GM12878 (cell line): Measurements from ENCODE around the gene BHLHE41. TPM values are rescaled to one million over a fixed set of nuclear protein-coding genes. Genes with fewer than 3 reads are reported as not detected.

Source experiments
- BHLHE40 ChIP-seq, 2 experiments: fragments of 450-650 bp in 1 of 2; IDR thresholded peaks; 2 replicates each; pipeline ENCODE4 v1.6.1; 2011 to 2017; ENCODE audit warnings: low read depth in 2 of 2, borderline replicate concordance in 1 of 2, improper control_type of control experiment in 1 of 2, low read length in 1 of 2, mild to moderate bottlenecking in 1 of 2
- EED ChIP-seq: sonication (generic); IDR thresholded peaks from 2 replicates; pipeline ENCODE4 v1.6.1; 2016; ENCODE audit warnings: antibody characterized with exemption, low read depth
- EP300 ChIP-seq, 2 experiments: fragments of 150-350 bp in 1 of 2; IDR thresholded peaks; 2 replicates each; pipeline ENCODE4 v1.6.1; 2011 to 2012; ENCODE audit warnings: low read depth in 2 of 2, low read length in 2 of 2, borderline replicate concordance in 1 of 2, improper control_type of control experiment in 1 of 2, inconsistent platforms in 1 of 2; ENCODE audit not compliant: control insufficient read depth in 1 of 2
- FOS ChIP-seq: IDR thresholded peaks from 3 replicates; pipeline ENCODE4 v1.6.1; 2011; ENCODE audit warnings: borderline replicate concordance; ENCODE audit not compliant: insufficient read length; ENCODE audit errors: extremely low read depth
- IRF5 ChIP-seq: fragments of 450-650 bp; IDR thresholded peaks from 2 replicates; pipeline ENCODE4 v1.6.1; 2017; ENCODE audit warnings: borderline replicate concordance
- KAT2A ChIP-seq: conservative IDR thresholded peaks from 2 replicates; pipeline ENCODE4 v1.6.1; 2011; ENCODE audit warnings: low read depth, low read length; ENCODE audit not compliant: control insufficient read depth
- LARP7 ChIP-seq: fragments of 450-650 bp; IDR thresholded peaks from 2 replicates; pipeline ENCODE4 v1.6.1; 2017; ENCODE audit warnings: mild to moderate bottlenecking
- MYB ChIP-seq: fragments of 150-350 bp; IDR thresholded peaks from 2 replicates; pipeline ENCODE4 v1.6.1; 2014; ENCODE audit warnings: mild to moderate bottlenecking, low read depth, low read length, borderline replicate concordance
- RAD51 ChIP-seq: fragments of 450-650 bp; IDR thresholded peaks from 2 replicates; pipeline ENCODE4 v1.6.1; 2016; ENCODE audit warnings: moderate library complexity, mild to moderate bottlenecking, inconsistent platforms
- RBBP5 ChIP-seq: fragments of 200-600 bp; sonication (generic); conservative IDR thresholded peaks from 2 replicates; pipeline ENCODE4 v1.6.1; 2016
- RFX5 ChIP-seq: IDR thresholded peaks from 2 replicates; pipeline ENCODE4 v1.6.1; 2011; ENCODE audit warnings: low read depth, low read length, improper control_type of control experiment
- SP1 ChIP-seq: IDR thresholded peaks from one replicate; pipeline ENCODE4 v1.6.1; 2011; ENCODE audit warnings: low read depth, low read length
- SREBF1 ChIP-seq: IDR thresholded peaks from 2 replicates; pipeline ENCODE4 v1.6.1; 2012; ENCODE audit warnings: mild to moderate bottlenecking, low read length
- TARDBP ChIP-seq: IDR thresholded peaks from 2 replicates; pipeline ENCODE4 v1.6.1; 2016; ENCODE audit warnings: borderline replicate concordance
- TCF3 ChIP-seq: IDR thresholded peaks from 2 replicates; pipeline ENCODE4 v1.6.1; 2012; ENCODE audit warnings: low read depth, mild to moderate bottlenecking, low read length, borderline replicate concordance; ENCODE audit not compliant: insufficient read depth
- YBX1 ChIP-seq: fragments of 450-650 bp; IDR thresholded peaks from 2 replicates; pipeline ENCODE4 v1.6.1; 2016; ENCODE audit warnings: antibody characterized with exemption
- ZBED1 ChIP-seq: IDR thresholded peaks from 2 replicates; pipeline ENCODE4 v1.6.1; 2016; ENCODE audit warnings: borderline replicate concordance
- ZNF592 ChIP-seq: fragments of 450-650 bp; IDR thresholded peaks from 2 replicates; pipeline ENCODE4 v1.6.1; 2017; ENCODE audit warnings: mild to moderate bottlenecking, moderate library complexity
- polyA plus RNA-seq, 11 experiments: library from polyadenylated mRNA; depleted of rRNA in 4 of 11; unstranded in 6 of 11; stranded (reverse) in 5 of 11; fragments of >200 nt; fragmentation: Nextera tagmentation in 4 of 11; fragmentation: Illumina TruSeq in 1 of 11; extraction: Ambion mirVana in 4 of 11; extraction: Trizol in 1 of 11; gene quantifications; 1 replicate in 1 of 11; 2 replicates in 10 of 11; pipeline versions ENCODE4 v1.2.1 to v1.2.3, GENCODE V29; 2011 to 2016; ENCODE audit warnings: inconsistent platforms in 2 of 11, missing spikeins in 2 of 11, low read depth in 1 of 11
- total RNA-seq, 4 experiments: library from RNA; depleted of rRNA in 3 of 4; stranded (reverse); fragments of >200 nt in 3 of 4; fragmentation: Illumina TruSeq in 1 of 4; extraction: Trizol in 1 of 4; gene quantifications; 2 replicates each; pipeline versions ENCODE4 v1.2.1 to v1.2.3, GENCODE V29; 2013 to 2021
- TF ChIP-seq, protein P1 (sequence below): fragments of 450-650 bp; formaldehyde crosslinking; IDR thresholded peaks from 2 replicates; pipeline ENCODE4 v1.4.0; 2022; ENCODE audit warnings: mild to moderate bottlenecking, moderate library complexity
- TF ChIP-seq, protein P2 (sequence below): fragments of 450-650 bp; IDR thresholded peaks from 2 replicates; pipeline ENCODE4 v1.6.1; 2017; ENCODE audit warnings: mild to moderate bottlenecking

The BHLHE41 gene
- total and polyA plus RNA-seq, 10 of the 15 experiments (the other 5 are each of a cell fraction or from before 2014, with no cell fraction given): 0.02 to 1.5 (median 0.07) TPM; not detected in 3

DNA sequence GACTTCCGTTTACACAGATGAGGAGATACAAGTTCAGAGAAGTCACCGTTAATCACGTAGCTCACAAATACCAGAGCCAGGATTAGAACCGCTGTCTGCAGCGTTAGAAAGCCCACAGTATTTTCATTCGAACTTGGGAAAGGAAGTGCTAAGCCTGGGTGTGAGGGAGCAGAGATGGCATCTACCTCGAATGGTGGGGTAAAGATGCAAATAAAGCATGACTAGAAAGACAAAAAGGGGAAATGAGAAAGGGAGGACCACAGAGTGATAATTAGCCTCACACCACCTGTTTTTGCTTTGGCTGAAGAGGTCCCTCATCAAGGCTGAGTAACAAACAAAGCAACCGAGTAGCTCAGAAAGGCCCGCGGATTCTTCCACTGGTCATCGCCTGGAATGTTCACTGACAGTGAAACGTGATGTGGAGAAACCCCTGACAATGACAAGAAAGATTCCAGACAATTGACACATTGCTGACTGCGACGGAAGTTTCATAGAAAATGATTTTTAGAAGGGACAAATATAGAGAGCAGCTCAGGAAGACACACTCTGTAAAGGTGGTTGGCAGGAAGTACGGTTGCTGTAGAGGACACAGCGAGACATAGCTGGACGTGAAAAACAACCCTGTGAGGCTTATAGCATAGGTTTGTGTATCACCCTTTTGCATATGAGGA is 31.5 kb upstream of the BHLHE41 start (continued):
- TF ChIP-seq, protein P1, sequence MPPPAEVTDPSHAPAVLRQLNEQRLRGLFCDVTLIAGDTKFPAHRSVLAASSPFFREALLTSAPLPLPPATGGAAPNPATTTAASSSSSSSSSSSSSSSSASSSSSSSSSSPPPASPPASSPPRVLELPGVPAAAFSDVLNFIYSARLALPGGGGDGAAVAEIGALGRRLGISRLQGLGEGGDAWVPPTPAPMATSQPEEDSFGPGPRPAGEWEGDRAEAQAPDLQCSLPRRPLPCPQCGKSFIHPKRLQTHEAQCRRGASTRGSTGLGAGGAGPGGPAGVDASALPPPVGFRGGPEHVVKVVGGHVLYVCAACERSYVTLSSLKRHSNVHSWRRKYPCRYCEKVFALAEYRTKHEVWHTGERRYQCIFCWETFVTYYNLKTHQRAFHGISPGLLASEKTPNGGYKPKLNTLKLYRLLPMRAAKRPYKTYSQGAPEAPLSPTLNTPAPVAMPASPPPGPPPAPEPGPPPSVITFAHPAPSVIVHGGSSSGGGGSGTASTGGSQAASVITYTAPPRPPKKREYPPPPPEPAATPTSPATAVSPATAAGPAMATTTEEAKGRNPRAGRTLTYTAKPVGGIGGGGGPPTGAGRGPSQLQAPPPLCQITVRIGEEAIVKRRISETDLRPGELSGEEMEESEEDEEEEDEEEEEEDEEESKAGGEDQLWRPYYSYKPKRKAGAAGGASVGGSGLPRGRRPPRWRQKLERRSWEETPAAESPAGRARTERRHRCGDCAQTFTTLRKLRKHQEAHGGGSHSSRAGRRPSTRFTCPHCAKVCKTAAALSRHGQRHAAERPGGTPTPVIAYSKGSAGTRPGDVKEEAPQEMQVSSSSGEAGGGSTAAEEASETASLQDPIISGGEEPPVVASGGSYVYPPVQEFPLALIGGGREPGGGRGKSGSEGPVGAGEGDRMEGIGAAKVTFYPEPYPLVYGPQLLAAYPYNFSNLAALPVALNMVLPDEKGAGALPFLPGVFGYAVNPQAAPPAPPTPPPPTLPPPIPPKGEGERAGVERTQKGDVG (CRISPR knock-in tag): no peak
- TF ChIP-seq YBX1: no peak
- TF ChIP-seq IRF5: no peak
- peak; percentile 66 for TF ChIP-seq SP1
- TF ChIP-seq RBBP5: 0 out of 2 replicates have a peak, but pooled peaks have one; percentile 84
- TF ChIP-seq LARP7: no peak
- no peak for TF ChIP-seq FOS
- peak; percentile 91 to 94 for TF ChIP-seq BHLHE40 (IDR thresholded peaks at IDR 0.05; ENCODE audit: borderline replicate concordance in 1 of 2, low read depth in 2 of 2, low read length in 1 of 2)
- no peak for TF ChIP-seq SREBF1
- no peak for TF ChIP-seq RFX5
- no peak for TF ChIP-seq ZBED1
- no peak for TF ChIP-seq ZNF592
- TF ChIP-seq TARDBP: peak; percentile 62; the same call in 1 of the 2 replicates
- no peak for TF ChIP-seq KAT2A
- TF ChIP-seq, protein P2, sequence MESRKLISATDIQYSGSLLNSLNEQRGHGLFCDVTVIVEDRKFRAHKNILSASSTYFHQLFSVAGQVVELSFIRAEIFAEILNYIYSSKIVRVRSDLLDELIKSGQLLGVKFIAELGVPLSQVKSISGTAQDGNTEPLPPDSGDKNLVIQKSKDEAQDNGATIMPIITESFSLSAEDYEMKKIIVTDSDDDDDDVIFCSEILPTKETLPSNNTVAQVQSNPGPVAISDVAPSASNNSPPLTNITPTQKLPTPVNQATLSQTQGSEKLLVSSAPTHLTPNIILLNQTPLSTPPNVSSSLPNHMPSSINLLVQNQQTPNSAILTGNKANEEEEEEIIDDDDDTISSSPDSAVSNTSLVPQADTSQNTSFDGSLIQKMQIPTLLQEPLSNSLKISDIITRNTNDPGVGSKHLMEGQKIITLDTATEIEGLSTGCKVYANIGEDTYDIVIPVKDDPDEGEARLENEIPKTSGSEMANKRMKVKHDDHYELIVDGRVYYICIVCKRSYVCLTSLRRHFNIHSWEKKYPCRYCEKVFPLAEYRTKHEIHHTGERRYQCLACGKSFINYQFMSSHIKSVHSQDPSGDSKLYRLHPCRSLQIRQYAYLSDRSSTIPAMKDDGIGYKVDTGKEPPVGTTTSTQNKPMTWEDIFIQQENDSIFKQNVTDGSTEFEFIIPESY: peak; percentile 75; the same call in 1 of the 2 replicates
- TF ChIP-seq EED: peak; percentile 73
- peak; percentile 97 for TF ChIP-seq TCF3
- 0 out of 2 replicates have a peak, but pooled peaks have one; percentile 50 for TF ChIP-seq RAD51
- TF ChIP-seq MYB: no peak
- TF ChIP-seq EP300 (IDR thresholded peaks at IDR 0.05; ENCODE audit: borderline replicate concordance in 1 of 2, control insufficient read depth in 1 of 2, low read depth in 2 of 2, low read length in 2 of 2): peak; percentile 93 to 96
